ENCODE results near the gene PTGIR.

PTGIR gene

DNA sequence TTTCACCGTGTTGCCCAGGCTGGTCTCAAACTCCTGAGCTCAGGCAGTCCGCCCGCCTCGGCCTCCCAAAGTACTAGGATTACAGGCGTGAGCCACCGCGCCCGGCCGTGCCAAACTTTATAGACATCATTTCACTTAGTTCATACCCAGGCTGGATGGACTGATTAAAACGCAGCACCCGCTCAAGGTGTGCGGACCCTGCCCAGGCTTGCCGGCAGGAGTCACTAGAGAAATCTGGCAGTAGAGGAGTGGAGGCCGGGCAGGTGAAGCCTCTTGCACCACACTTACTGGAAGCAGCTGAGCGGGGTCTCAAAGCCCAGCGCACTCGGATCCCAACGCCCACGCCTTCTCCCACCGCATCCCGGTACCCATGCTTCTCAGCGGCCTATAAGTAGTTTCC, 11.4 kb downstream of the PTGIR start:
- DNase-seq = no peak

DNA sequence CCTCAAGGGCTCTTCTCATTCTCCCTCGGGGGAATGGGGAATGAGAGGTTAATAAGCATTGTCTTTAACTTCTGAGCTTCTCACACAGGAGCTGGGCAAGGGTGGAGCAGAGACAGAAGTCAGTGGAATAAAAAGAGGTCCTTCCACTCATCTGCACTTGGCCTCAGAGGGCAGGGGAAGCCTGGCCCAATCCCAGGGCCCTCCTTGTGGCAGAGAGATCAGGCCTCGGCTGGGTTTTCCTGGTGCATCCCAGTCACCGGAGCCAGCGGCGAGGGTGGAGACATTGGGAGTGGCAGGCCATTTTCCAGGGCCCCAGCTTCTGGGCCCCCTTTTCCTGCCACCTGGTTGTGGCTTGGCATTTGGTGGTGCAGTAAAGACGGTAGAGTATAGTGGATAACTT, 13.1 kb downstream of the PTGIR start:
- DNase-seq = no peak

DNA sequence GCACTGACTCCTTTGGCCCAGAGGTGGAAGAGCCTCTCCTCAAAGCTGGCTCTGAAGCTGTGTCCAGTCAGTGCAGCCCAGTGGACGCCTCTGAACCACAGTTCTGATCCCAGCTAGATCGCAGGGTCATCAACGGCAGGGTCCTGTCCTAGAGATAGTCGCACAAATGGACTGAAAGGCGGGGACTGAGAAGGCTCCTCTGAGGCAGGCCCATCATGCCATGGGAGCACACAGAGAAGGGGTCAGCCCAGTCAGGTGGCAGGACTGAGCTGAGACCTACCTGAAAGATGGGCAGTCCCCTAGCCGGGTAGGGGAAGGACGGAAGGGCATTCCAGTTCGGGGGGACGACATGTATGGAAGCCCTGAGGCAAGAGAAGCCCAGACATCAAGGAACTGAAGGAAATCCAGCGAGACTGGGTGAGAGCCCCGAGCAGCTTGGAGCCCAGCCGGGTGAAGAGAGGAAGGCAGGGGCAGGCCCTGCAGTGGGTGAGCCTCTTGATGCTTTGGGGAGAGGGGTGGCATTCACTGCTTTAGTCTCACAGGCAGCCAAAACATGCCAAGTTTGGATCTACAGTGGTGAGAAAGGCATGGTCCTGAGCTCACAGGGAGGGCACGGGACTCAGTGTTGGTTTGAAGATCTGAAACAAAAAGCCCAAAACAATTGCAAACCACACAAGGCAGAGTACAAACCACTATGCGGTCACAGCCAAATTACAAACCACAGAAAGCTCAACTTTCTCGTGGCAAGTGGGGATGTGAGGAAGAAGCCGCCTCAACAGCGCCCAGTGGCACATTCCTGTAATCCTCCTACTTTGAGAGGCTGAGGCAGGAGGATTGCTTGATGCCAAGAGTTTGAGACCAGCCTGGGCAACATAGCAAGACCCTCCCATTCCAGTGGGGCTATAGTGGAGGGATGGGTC, 13.8 kb downstream of the PTGIR start:
- no peak for DNase-seq

DNA sequence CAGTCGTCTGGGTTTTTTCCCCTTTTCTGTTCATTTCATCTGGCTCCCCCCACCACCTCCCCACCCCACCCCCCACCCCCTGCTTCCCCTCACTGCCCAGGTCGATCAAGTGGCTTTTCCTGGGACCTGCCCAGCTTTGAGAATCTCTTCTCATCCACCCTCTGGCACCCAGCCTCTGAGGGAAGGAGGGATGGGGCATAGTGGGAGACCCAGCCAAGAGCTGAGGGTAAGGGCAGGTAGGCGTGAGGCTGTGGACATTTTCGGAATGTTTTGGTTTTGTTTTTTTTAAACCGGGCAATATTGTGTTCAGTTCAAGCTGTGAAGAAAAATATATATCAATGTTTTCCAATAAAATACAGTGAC, 14.5 kb downstream of the PTGIR start:
- no peak for DNase-seq

DNA sequence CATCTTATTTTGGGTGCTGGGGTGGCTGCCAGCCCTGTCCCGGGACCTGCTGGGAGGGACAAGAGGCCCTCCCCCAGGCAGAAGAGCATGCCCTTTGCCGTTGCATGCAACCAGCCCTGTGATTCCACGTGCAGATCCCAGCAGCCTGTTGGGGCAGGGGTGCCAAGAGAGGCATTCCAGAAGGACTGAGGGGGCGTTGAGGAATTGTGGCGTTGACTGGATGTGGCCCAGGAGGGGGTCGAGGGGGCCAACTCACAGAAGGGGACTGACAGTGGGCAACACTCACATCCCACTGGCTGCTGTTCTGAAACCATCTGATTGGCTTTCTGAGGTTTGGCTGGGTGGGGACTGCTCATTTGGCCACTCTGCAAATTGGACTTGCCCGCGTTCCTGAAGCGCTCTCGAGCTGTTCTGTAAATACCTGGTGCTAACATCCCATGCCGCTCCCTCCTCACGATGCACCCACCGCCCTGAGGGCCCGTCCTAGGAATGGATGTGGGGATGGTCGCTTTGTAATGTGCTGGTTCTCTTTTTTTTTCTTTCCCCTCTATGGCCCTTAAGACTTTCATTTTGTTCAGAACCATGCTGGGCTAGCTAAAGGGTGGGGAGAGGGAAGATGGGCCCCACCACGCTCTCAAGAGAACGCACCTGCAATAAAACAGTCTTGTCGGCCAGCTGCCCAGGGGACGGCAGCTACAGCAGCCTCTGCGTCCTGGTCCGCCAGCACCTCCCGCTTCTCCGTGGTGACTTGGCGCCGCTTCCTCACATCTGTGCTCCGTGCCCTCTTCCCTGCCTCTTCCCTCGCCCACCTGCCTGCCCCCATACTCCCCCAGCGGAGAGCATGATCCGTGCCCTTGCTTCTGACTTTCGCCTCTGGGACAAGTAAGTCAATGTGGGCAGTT, 15.1 kb downstream of the PTGIR start:
- DNase-seq = no peak

DNA sequence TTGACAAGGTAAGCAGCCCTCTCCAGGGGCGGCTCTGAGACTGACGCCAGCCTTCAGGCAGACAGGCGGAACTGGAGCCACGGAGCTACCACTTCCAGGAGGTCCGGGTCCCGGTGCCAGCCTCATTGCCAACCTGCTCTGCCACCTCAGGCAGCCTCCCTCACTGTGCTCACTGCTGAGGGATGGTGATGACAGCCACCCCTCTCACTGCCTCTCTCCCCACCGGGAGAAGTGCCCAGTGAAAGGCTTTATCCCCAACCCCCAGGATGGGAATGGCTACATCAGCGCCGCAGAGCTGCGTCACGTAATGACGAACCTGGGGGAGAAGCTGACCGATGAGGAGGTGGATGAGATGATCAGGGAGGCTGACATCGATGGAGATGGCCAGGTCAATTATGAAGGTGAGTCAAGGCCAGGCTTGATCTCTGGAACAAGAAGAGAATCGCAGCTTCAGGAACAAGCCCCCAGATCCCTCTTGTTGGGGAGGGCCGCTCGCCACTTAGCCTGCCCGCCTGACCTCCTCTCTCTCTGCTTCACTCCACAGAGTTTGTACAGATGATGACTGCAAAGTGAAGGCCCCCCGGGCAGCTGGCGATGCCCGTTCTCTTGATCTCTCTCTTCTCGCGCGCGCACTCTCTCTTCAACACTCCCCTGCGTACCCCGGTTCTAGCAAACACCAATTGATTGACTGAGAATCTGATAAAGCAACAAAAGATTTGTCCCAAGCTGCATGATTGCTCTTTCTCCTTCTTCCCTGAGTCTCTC, 16.1 kb downstream of the PTGIR start:
- no peak for DNase-seq

DNA sequence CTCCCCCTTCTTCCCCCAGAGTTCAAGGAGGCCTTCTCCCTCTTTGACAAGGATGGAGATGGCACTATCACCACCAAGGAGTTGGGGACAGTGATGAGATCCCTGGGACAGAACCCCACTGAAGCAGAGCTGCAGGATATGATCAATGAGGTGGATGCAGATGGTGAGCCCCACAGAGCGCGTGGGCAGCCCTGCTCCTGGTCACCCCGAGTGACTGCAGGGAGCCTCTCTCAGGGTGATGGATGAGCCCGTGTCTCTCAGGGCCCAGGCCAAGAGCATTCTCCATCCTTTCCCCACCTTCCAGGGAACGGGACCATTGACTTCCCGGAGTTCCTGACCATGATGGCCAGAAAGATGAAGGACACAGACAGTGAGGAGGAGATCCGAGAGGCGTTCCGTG, 16.7 kb downstream of the PTGIR start:
- DNase-seq = no peak

DNA sequence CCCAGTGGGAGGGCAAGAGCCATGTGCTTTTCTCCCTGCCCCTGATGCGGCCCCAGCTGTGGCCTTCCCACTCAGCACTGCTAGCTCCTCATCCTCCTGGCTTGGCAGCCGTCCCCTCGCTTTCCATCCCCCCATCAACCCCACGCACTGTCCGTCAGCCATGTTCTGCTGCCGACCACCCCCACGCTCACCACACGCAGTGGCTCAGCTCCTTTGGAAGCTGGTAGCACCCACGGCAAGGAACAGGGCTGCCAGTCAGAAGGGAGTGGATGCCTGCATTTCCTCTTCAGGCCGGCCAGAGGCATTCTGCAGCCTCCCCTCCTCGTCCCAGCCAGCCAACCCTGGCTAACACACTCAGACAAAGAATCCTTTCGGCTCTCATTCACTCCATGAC, 17.4 kb downstream of the PTGIR start:
- DNase-seq = peak in 1 of 2 experiments; percentile 41

DNA sequence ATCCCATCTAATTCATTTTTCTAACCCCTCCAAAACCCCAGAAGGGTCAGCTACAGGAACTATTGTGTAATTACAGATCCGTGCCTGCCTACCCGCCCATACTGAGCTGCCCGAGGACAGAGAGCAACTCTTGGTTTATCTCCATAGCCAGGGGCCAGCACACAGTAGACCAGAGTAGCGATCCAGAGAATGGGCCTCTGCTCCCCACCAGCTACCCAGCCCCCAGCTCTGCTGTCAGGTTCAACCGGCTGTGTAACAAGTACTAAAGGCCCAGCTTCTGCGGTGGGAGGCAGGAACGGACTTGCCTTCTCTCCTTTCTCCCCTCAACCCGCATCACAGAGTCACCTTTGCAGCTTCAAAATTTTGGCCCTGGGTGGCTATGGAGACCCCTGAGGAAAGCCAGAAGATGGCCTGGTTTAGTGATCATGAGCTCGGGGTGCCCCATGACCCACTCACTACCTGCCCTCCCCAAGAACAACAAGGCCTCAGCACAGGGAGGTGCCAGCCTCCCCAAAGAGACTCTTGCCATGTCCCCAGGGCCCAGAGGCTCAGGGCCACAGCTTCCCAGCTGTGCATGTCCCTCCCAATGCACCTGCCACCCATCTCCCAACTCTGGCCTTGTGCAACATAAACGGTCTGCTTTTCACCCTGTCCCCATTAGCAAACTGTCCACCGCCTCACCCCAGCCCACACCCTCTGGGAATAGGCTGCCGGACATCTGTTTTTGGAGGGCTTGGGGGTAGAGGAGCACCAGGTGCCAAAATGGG, 18.0 kb downstream of the PTGIR start:
- DNase-seq = no peak

DNA sequence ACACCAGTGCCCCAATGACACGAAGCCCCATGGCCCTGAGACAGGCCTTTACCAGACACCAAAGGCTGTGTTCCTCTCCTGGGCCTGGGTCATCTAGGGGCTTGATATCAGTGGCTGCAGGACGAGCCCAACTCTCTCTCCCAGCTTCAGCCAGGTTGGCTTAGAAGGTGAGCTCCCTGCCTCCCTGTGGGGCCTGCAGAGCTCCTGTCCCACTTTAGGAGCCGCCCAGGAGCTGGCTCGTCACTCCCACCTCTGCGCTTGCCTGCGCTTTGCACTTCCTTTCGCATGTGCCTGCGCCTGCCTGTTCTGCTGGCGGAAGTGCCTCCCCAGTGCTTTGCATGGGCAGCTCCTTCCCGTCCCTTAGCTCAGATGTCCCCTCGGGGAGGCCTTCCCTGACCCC, 18.9 kb downstream of the PTGIR start:
- no peak for DNase-seq

DNA sequence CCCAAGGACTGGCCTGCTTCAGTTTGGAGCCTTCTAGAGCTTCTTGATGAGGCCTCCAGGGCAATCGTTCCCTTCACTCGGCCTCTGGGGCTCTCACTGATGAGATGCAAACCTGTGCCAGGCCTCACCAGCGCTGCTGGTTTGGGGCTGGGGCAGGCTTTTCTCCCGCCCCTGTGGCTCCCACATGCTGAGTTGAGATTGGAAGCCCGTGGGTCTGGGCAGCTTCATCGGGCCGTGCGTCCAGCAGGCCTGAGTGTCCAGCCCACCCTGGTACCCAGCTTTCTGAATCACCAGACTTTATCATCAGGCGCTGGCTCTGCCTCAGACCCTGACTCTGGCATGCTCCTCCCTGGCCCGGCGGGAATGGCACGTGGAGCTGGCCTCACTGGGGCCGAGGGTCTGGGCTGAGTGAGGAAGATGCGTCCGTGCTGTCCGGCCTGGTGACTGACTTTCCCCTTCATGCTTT, 19.5 kb downstream of the PTGIR start:
- no peak for DNase-seq

DNA sequence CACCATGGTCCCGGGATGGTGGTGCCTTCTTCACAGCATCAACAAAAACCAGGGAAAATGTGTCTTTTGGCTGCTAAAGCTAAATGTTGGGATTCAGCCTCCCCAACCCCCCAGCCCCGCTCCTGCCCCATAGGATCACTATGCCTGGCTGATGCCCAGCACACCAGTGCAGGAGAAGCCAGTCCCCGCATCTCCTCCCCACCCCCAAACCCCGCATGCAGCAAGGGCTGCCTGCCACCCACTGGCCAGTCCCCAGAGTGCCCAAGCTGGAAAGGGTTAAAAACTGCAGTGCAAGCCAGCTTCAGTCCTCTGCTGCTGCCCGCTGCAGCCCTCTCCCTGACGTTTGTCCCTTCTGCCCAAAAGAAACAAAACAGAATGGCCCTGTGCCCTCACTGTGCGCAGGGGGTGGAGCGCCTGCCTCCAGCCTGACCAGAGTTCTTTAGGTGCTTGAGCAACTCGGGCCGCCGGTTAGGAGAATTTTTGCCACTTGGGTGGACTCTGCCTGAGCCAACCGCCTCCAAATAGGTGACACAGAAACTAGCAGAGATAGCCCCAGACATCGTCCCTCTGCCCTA, 20.0 kb downstream of the PTGIR start:
- DNase-seq = no peak

DNA sequence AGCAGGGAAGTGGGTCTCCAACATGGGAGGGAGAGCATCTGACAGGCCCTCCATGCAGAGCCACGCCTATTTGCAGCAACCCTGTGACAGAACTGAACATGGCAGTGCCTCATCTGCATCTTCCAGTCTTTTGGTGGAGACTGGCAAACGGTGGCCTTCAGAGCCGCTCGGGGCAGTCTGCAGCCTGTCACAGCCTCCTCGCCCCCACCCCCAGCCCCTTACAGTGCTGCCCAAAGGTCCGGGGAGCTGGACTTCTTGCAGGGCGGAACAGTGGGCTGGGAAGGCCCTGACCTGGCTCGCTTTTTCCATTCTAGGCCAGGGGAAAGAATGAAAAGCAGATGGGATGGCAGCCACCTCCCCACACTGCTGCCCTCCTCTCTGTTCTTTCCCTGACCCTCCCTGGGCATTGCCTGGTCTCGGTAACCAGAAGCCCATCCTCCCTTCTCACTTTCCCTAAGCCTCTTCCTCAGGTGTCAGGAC, 21.1 kb downstream of the PTGIR start:
- no peak for DNase-seq

DNA sequence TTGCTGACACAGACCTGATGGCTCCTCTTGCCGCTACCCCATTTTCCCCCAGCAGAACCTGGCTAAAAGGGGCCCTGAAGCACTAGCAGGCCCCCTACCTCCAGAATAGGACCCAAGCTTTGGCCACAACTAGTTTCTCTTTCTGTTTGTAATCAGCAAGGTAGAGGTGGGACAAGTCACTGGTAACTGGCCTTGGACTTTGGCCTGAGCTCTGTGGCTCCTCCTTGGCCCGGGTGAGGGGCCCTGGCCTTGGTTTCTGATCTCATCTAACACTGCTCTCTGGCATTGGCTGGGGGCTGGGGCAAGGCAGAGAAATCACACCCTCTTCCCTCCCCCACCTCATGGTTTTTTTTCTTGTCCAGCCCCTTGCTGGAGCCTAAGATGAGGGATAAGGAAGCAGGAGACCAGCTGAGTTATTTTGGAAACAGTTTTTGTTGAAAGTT, 21.7 kb downstream of the PTGIR start:
- DNase-seq = no peak

DNA sequence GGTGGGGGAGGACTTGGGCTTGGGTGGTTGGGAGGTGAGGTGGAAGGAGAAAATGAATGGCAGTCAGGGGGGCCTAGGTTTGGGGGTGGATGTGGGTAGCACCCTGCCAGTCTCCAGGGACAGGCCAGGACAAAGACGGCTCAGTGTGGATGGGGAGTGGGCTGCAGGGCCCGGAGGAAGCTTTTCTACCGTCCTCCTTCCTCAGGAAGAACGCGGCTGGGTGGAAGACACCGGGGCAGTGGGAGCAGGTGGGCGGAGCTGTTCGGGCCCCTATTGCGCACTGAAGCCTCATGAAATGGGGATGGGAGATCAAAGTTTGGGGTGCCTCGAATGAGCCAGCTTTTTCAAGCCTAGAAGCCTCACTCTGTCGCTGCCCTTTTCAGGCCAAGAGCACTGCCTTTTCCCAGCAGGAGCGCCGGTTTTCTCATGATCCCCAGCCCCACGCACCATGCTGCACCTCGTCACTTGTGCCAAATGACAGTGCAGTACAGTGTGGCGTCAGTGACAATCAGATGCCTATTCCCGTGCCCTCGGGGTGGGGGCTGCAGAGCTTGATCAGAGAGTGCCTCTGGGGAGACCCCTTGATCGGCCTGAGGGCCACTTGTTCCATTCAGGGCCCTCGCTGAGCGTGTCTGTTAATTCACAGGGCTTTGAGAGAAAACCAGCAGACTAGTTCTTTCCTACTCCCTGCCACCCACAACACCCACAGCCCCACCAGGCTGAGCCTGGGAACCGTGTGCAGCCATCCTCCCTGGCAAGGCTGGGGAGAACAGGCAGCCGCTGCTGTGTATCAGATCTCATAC, 22.3 kb downstream of the PTGIR start:
- no peak for DNase-seq

DNA sequence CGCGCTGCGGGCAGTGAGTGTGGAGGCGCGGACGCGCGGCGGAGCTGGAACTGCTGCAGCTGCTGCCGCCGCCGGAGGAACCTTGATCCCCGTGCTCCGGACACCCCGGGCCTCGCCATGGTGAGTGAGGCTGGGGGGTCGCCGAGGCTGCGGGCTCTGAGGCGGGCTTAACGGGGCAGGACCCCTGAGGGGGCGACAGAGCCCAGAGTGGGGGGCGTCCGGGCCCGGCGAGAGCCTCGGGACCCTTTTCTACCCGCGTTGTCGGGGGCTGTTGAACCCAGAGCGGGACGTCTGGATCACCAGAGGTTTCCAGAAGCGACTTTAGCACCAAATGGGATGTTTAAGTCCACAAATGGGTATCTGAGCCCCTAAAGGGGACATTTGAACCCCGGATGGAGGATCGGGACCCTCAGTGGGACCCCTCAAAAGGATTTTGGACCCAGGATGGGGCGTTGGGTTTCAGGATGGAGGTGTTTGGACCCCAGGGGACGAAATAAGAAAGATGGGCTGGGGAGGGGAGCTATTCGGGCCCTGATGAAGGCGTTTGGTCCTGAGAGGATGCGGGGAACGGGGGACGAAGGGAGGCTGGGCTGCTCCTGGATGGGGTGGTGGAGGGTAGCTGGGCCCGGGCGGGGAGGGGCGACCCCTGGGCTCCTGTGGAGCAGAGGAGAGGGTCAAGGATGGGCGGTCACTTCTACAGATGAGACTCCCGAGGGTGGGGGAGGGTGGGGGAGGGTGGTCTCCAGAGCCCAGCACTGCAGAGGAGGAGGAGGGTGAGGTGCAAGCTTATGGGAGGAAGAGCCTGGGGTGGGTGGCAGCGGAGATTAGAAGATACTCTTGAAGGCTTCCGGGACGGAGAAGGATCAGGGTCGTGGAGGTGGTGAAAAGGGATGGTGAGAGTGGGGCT, 23.3 kb downstream of the PTGIR start, which contains the start of gene CALM3:
CALM3 (plus strand) TSS at position 13 of the 907 bp plus-strand sequence; CDS start at position 118, 105 bp downstream.
- no peak for DNase-seq

DNA sequence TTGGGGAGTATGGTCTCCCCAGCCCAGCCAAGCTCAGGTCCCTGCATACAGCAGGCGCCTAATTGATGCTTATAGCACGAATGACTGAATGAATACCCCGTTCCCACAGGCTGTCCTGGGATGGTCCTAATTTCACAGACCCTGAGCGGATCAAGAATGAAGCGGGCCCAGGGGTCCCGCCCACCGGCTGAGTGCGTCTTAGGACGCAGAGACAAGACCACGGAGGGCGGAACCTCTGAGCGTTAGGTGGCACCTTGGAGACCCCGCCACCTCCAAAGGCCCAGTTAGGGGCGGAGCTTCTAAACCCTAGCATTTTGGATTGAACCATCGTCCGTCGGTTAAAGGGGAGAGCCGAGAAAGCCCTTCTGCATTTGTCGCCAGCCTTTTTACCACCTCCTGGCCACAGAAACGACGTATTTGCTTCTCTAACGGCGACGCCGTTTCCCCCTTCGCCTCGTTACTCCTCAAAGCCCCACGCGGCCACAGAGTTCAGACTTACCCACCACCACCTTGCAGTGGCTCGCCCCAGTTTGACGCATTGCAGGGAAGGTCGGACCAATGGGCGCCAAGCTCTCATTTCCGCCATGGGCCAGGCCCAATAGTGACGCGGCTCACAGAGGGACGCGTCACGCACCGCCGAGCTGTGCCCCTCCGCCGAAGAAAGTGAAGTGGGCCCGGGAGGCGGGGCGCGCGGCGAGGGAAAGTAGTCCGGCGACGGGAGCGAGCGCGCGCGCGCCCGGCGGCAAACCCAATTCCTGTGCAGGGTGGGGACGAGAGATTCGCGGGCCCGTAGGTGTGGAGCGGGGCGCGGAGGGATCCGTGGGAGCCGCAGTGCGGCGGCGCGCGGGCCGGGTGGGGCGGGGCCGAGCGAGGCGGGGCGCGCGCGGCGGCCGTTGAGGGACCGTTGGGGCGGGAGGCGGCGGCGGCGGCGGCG, 24.2 kb downstream of the PTGIR start:
- DNase-seq = peak; percentile 89 to 92

DNA sequence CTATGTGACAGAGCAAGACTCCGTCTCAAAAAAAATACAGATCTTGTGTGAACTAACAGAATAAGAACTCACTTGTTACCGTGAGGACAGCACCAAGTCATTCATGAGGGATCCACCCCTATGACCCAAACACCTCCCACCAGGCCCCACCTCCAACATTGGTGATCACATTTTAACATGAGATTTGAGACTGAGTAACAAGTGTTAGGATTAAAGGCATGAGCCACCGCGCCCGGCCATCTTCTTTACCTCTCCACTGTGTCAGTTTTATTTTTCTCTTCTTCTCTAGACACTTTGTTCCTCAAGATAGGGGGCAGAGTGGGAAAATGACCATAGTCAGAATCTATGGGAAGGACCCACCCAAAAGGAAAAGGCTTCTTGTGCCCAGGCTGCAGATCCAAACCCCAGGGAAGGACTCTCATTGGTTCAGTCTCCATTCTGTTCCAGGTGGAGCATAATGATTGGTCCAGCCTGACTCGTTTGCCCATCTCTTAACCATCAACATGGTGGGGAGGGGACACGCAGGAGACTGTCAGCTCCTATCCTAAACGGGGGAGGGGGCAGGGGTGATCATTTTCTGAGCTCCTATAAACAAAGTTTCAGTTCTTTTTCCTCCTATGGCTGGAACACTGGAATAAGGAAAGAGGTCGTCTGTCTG, 25.0 kb downstream of the PTGIR start:
- no peak for DNase-seq

All from AML-193 (cell line).